GM12872 (cell line): ENCODE measurements around the gene MICA.

Experiments used
- TF ChIP-seq, protein P1 (sequence below): IDR thresholded peaks from 3 replicates; pipeline ENCODE4 v1.5.1; 2011; ENCODE audit warnings: low read depth, mild to moderate bottlenecking, low read length, moderate library complexity; ENCODE audit not compliant: insufficient read depth

MICA gene

DNA sequence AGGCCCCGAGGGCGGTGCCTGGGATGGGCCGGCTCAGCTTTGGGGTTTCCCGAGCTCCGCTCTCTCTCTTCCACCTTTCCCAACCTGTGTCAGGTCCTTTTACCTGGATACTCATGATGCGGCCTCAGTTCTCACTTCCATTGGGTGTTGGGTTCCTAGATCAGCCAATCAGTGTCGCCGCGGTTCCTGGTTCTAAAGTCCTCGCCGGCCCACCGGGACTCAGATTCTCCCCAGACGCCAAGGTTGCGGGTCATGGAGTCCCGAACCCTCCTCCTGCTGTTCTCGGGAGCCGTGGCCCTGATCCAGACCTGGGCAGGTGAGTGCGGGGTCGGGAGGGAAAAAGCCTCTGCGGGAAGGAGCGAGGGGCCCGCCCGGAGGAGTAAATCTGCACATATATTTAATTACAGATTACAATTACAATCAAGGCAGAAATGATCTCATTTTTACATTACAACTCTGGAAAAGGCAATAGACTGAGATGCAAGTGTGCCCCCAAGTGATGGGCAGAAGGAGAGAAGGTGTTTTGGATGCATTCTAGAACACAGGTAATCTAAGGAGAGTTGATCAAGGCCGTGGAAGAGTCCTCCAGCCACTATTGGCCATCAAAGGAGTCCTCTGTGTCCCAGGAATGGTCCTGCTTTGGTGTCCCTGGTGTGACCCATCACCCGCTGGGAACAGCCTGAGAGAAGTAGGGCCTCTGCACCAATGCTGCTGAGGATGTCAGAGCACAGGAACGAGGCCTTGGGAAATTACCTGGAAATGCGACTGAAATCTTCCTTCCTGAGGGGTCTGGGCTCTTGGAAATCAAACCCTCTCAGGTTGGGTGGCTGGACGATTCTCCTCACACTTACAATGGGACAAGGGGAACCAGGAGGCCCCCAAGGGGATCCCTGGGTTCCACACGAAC lies 59.8 kb downstream of the MICA start:
- TF ChIP-seq, protein P1, sequence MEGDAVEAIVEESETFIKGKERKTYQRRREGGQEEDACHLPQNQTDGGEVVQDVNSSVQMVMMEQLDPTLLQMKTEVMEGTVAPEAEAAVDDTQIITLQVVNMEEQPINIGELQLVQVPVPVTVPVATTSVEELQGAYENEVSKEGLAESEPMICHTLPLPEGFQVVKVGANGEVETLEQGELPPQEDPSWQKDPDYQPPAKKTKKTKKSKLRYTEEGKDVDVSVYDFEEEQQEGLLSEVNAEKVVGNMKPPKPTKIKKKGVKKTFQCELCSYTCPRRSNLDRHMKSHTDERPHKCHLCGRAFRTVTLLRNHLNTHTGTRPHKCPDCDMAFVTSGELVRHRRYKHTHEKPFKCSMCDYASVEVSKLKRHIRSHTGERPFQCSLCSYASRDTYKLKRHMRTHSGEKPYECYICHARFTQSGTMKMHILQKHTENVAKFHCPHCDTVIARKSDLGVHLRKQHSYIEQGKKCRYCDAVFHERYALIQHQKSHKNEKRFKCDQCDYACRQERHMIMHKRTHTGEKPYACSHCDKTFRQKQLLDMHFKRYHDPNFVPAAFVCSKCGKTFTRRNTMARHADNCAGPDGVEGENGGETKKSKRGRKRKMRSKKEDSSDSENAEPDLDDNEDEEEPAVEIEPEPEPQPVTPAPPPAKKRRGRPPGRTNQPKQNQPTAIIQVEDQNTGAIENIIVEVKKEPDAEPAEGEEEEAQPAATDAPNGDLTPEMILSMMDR, result no peak

DNA sequence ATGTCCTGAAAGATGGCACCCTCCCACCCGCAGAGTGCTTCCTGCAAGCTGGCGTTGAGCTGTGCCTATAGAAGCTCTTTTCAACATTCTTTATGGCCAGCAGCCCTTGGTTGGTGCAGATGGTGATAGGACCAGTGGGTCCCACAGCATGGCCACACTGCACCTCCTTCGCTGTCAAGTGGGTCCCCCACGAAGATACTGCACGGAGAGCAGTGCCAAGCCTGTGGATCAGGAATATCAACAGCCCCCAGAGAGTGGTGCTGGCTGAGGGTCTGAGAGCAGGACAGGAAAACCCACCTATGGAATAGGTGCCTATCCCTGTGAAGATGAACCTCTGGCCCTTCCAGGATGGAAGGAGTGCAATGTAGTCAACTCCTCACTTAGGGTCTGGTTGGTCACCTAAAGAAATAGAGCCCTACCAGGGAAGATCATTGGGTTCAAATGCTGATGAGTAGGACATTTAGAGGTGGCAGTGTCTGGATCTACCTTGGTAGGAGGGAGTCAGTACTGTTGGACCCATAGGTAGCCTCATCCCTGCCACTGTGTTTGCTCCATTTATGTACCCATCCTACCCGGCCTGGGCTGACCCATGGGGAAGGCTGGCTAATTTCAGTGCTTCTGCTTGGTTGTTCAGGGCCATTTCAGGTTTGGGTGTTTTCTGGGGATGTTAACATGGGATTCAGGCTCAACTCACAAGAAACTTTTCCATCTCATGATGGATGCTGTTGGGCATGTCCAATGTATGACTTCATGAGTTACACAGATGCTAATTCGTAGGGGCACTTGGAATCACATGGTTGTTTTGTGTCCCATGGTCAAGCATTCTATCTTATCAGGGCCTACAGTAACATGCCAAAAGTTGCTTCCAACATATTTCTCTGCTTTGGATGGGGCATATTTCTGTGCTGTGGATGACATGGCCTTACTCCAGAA lies 61.1 kb downstream of the MICA start:
- TF ChIP-seq, protein P1, result no peak
